Astrocyte (in vitro differentiated cells and primary cell): ENCODE measurements around the gene SPX.

Experiments
- EZH2 ChIP-seq: IDR thresholded peaks from 2 replicates; pipeline ENCODE4 v1.6.1; 2012; ENCODE audit warnings: mild to moderate bottlenecking, low read length, inconsistent platforms; ENCODE audit not compliant: insufficient read depth
- TF ChIP-seq, protein P1 (sequence below): IDR thresholded peaks from 2 replicates; pipeline ENCODE4 v1.5.1; 2011; ENCODE audit warnings: low read depth, mild to moderate bottlenecking, inconsistent platforms, low read length, moderate library complexity; ENCODE audit not compliant: insufficient read depth

DNA sequence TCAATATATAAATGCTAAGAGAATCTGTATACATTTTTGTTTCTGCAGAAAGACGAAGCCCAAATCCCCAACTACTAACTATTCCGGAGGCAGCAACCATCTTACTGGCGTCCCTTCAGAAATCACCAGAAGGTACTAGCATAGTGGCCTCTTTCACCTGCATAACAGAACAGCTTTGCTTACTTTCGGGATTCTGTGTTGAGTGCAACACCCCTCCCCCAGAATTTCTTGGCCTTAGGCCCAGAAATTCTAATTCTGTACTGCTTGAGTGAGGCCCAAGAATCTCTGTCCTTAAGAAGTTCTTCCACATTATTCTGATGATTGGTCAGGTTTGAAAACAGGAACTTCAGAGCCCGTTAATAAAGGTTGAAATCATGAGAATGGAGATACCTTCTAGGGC, 2.9 kb downstream of the SPX start:
- TF ChIP-seq, protein P1, sequence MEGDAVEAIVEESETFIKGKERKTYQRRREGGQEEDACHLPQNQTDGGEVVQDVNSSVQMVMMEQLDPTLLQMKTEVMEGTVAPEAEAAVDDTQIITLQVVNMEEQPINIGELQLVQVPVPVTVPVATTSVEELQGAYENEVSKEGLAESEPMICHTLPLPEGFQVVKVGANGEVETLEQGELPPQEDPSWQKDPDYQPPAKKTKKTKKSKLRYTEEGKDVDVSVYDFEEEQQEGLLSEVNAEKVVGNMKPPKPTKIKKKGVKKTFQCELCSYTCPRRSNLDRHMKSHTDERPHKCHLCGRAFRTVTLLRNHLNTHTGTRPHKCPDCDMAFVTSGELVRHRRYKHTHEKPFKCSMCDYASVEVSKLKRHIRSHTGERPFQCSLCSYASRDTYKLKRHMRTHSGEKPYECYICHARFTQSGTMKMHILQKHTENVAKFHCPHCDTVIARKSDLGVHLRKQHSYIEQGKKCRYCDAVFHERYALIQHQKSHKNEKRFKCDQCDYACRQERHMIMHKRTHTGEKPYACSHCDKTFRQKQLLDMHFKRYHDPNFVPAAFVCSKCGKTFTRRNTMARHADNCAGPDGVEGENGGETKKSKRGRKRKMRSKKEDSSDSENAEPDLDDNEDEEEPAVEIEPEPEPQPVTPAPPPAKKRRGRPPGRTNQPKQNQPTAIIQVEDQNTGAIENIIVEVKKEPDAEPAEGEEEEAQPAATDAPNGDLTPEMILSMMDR, result no peak
- no peak for TF ChIP-seq EZH2
